ENCODE data around the gene MMP23B. TPM values are rescaled to one million over a fixed set of nuclear protein-coding genes. Genes with fewer than 3 reads are reported as not detected.
A peak's percentile ranks its signal among the peaks of the same experiment; 100 is the strongest.

Gene MMP23B
- total RNA-seq, 1 donor from 2014 or later = 1.7 TPM

DNA sequence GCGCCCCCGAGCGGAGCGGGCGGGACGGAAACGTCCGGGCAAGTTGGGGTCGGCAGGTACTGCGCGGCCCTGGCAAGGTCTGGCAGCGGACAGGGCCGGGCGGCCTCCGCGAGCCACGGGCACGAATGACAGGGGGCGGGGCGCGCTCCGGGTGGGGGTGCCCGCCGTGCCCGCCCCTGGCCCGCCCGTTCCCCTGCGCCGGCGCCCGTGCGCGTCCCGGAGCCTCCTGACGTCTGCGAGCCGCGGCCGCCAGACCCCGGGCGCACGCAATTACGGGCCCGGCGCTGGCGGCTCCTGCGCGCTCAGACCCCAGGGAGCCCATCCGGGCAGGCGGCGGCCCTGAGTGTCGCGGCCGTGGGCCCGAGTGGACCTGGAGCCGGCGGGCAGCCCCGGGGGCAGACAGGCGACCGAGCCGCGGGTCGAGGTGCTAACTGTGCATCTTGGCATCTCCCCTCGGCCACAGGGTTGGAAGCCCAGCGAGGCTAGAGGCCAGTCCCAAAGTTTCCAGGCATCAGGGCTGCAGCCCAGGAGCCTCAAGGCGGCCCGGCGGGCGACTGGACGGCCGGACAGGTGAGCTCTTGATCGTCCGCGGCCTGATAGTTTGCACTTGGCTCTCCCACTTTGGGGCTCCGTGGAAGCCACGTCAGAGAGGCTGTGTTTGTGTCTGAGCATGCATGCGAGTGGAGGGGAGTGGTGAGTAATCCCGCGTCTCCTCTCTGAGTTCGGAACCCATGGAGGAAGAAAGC, 15.8 kb upstream of the MMP23B start:
- Mint-ChIP-seq H3K27ac (ENCODE audit: unreplicated experiment) (no peak overlapping the region), H3K36me3 (ENCODE audit: low read depth) (no peaks in the 10 kb centered on the region), H3K4me1 (peaks cover 29% of the 10 kb centered on the region), H3K9me3 (no peaks in the 10 kb centered on the region), H3K4me3 (peak overlapping the region; percentile 88), H3K27me3 (ENCODE audit: low read depth) (no peaks in the 10 kb centered on the region)
- no peak for TF ChIP-seq CTCF (conservative IDR thresholded peaks at IDR 0.05)
- no peak for DNase-seq (ENCODE audit: low read depth, low spot score)

DNA sequence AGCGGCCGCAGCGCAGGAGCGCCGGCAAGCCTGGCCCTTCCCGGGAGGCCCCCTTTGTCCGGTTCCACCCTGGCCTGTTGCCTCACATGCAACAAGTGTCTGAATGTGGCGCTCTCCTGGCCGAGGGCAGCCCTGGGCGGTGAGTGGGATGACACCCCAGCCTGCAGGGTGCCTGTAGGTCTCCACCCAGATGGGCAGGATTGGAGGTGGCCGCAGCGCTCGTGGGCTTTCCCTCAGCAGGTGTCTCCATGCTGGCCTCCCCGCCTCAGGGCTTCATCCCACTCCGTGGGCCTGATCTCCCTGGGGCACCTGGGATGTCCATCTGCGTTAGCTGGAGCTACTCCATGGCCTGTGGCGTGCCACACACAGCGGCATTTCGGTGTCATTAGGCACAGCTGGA, 15.1 kb upstream of the MMP23B start:
- no peaks in the 10 kb centered on the region for H3K9me3 Mint-ChIP-seq

DNA sequence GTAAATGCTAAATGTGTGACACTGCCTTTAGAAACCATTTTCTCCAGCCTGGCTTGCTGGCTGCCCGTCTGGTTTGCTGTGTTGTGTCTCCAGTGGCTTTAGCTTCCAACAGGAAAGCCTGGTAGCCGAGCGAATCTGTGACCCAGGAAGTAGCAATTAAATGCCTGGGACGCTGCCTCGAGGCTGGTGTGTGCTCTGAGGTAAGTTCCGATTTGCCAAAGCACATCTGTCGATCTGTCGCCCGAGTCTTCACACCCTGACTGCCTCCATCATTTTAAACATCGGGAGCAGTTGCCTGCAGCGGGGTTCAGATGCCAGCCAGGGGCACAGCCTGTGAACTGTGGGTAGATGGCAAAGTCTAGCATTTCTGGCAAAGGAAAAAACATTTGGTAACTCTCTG, 14.5 kb upstream of the MMP23B start:
- no peak for DNase-seq (ENCODE audit: low read depth, low spot score)
- Mint-ChIP-seq H3K4me3 (peak overlapping the region; percentile 88), H3K36me3 (ENCODE audit: low read depth) (no peaks in the 10 kb centered on the region), H3K9me3 (no peaks in the 10 kb centered on the region), H3K27me3 (ENCODE audit: low read depth) (no peaks in the 10 kb centered on the region), H3K27ac (ENCODE audit: unreplicated experiment) (no peak overlapping the region), H3K4me1 (peaks cover 24% of the 10 kb centered on the region)
- no peak for TF ChIP-seq CTCF (conservative IDR thresholded peaks at IDR 0.05)

More for the DNA sequence above, 15.1 kb upstream of the MMP23B start:
- no peak for DNase-seq (ENCODE audit: low read depth, low spot score)
- H3K36me3 Mint-ChIP-seq (ENCODE audit: low read depth) = no peaks in the 10 kb centered on the region
- no peaks in the 10 kb centered on the region for H3K27me3 Mint-ChIP-seq (ENCODE audit: low read depth)
- H3K4me1 Mint-ChIP-seq = peaks cover 29% of the 10 kb centered on the region
- peak overlapping the region; percentile 88 for H3K4me3 Mint-ChIP-seq
- H3K27ac Mint-ChIP-seq (ENCODE audit: unreplicated experiment) = no peak overlapping the region
- no peak for TF ChIP-seq CTCF (conservative IDR thresholded peaks at IDR 0.05)

- no peaks in the 10 kb centered on the region for H3K36me3 Mint-ChIP-seq (ENCODE audit: low read depth)
- no peak for TF ChIP-seq CTCF (conservative IDR thresholded peaks at IDR 0.05)
- peak overlapping the region; percentile 88 for H3K4me3 Mint-ChIP-seq
- peak overlapping the region; percentile 27 for H3K27ac Mint-ChIP-seq (ENCODE audit: unreplicated experiment)
- DNase-seq (ENCODE audit: low read depth, low spot score) = no peak
- H3K4me1 Mint-ChIP-seq = peaks cover 24% of the 10 kb centered on the region
- H3K27me3 Mint-ChIP-seq (ENCODE audit: low read depth) = no peaks in the 10 kb centered on the region
- no peaks in the 10 kb centered on the region for H3K9me3 Mint-ChIP-seq
Observed at GRCh38 chr1:1617925-1618324, 14.0 kb upstream of the MMP23B start.

- Mint-ChIP-seq H3K4me1 (peaks cover 23% of the 10 kb centered on the region), H3K36me3 (ENCODE audit: low read depth) (no peaks in the 10 kb centered on the region), H3K27me3 (ENCODE audit: low read depth) (no peaks in the 10 kb centered on the region), H3K27ac (ENCODE audit: unreplicated experiment) (no peak overlapping the region), H3K9me3 (no peaks in the 10 kb centered on the region), H3K4me3 (peak overlapping the region; percentile 88)
- no peak for TF ChIP-seq CTCF (conservative IDR thresholded peaks at IDR 0.05)
- no peak for DNase-seq (ENCODE audit: low read depth, low spot score)
Observed at GRCh38 chr1:1618396-1619068, 13.4 kb upstream of the MMP23B start.

All from neural crest cell (in vitro differentiated cells).